ENCODE measurements around the gene LRCH4.
"Not testable (repeated sequence)": the region's sequence is repeated elsewhere in the genome, so short reads cannot be mapped to it uniquely, and the experiment has no call there.

LRCH4 gene

GRCh38 chr7:100565133-100565571 is 20.8 kb downstream of the LRCH4 start:
- DNase-seq (ENCODE audit: insufficient read length, low spot score) (no peak), FAIRE-seq (no peak)
- no peak for TF ChIP-seq CTCF (IDR thresholded peaks at IDR 0.05; ENCODE audit: insufficient read depth, missing control alignments)

- not testable (repeated sequence) for DNase-seq (ENCODE audit: insufficient read length, low spot score); FAIRE-seq
Measured at GRCh38 chr7:100564405-100564804, 21.5 kb downstream of the LRCH4 start.

- FAIRE-seq, result no peak
- TF ChIP-seq CTCF (IDR thresholded peaks at IDR 0.05; ENCODE audit: insufficient read depth, missing control alignments), result peak; percentile 77
- DNase-seq (ENCODE audit: insufficient read length, low spot score), result peak; percentile 97
Measured at GRCh38 chr7:100563809-100564400, 22.0 kb downstream of the LRCH4 start.

GRCh38 chr7:100563100-100563564 is 22.8 kb downstream of the LRCH4 start:
- no peak for TF ChIP-seq CTCF (IDR thresholded peaks at IDR 0.05; ENCODE audit: insufficient read depth, missing control alignments)
- DNase-seq (ENCODE audit: insufficient read length, low spot score) (no peak), FAIRE-seq (no peak)

GRCh38 chr7:100562195-100563099 is 23.5 kb downstream of the LRCH4 start:
- no peak for FAIRE-seq
- TF ChIP-seq CTCF (IDR thresholded peaks at IDR 0.05; ENCODE audit: insufficient read depth, missing control alignments), result no peak
- DNase-seq (ENCODE audit: insufficient read length, low spot score), result no peak

- FAIRE-seq, result no peak
- TF ChIP-seq CTCF (IDR thresholded peaks at IDR 0.05; ENCODE audit: insufficient read depth, missing control alignments), result no peak
Measured at GRCh38 chr7:100561491-100562194, 24.3 kb downstream of the LRCH4 start.

GRCh38 chr7:100559127-100559526 is 26.8 kb downstream of the LRCH4 start:
- no peak for DNase-seq (ENCODE audit: insufficient read length, low spot score)
- no peak for FAIRE-seq
- TF ChIP-seq CTCF (IDR thresholded peaks at IDR 0.05; ENCODE audit: insufficient read depth, missing control alignments), result no peak

More at GRCh38 chr7:100561491-100562194, 24.3 kb downstream of the LRCH4 start:
- no peak for DNase-seq (ENCODE audit: insufficient read length, low spot score)

Measured in D721Med (cell line).